Lower lobe of right lung (tissue), 2 donors: ENCODE results near the gene LAMA3. TPM values are rescaled to one million over a fixed set of nuclear protein-coding genes. Genes with fewer than 3 reads are reported as not detected.

Source experiments
- ATAC-seq, 2 donors: fragments of 200-7000 bp; cut with Tn5 transposase; one replicate each; pipeline ENCODE4 v1.9.1; 2020 to 2022; ENCODE audit warnings: mild to moderate bottlenecking in 2 of 2, moderate library complexity in 2 of 2
- DNase-seq: peaks from one replicate; pipeline ENCODE4 v3.0.0-alpha.2; 2020
- H3K27ac ChIP-seq: fragments of 200-600 bp; one replicate; pipeline ENCODE4 v1.8.0; 2022
- H3K27me3 ChIP-seq: fragments of 200-600 bp; one replicate; pipeline ENCODE4 v1.8.0; 2022; ENCODE audit warnings: low read depth
- H3K36me3 ChIP-seq: fragments of 200-600 bp; one replicate; pipeline ENCODE4 v1.8.0; 2022; ENCODE audit warnings: mild to moderate bottlenecking
- H3K4me1 ChIP-seq: fragments of 200-600 bp; one replicate; pipeline ENCODE4 v1.8.0; 2022
- H3K4me3 ChIP-seq: fragments of 200-600 bp; one replicate; pipeline ENCODE4 v1.8.0; 2022; ENCODE audit warnings: mild to moderate bottlenecking
- H3K9me3 ChIP-seq: fragments of 200-600 bp; one replicate; pipeline ENCODE4 v1.8.0; 2022
- CTCF ChIP-seq: fragments of 200-600 bp; IDR thresholded peaks from one replicate; pipeline ENCODE4 v1.8.0; 2022; ENCODE audit warnings: antibody characterized with exemption, mild to moderate bottlenecking
- intact Hi-C: fragments of 100-400 bp; cut with DNase I; formaldehyde crosslinking; loops from one replicate; pipeline ENCODE4 v1.11.0; 2022
- total RNA-seq: library from RNA; stranded (reverse); fragmentation: NEBNext Ultra II Directional; extraction: Animal tissue kit (Norgen Biotek cat#: 25700); gene quantifications from one replicate; pipeline ENCODE4 v1.2.1, GENCODE V29; 2021
- donor health status: DM: no; HTN: yes; CAD: no; lungs with severe emphysema.

The LAMA3 gene
- total RNA-seq, 1 donor from 2014 or later: 89.1 TPM

GRCh38 chr18:23693846-23694245 is 4.6 kb downstream of the LAMA3 start:
- ATAC-seq (no peak), DNase-seq (no peak)
- Histone ChIP-seq H3K36me3 (no peaks in the 10 kb centered on the region), H3K4me1 (peaks cover 14% of the 10 kb centered on the region), H3K9me3 (no peaks in the 10 kb centered on the region), H3K4me3 (no peak overlapping the region), H3K27ac (no peak overlapping the region), H3K27me3 (peaks cover 22% of the 10 kb centered on the region)
- TF ChIP-seq CTCF: no peak
- intact Hi-C loops: no loop called here

- intact Hi-C loops: no loop called here
- Histone ChIP-seq H3K4me3 (no peak overlapping the region), H3K4me1 (peaks cover 7% of the 10 kb centered on the region), H3K9me3 (no peaks in the 10 kb centered on the region), H3K27me3 (peaks cover 12% of the 10 kb centered on the region), H3K27ac (no peak overlapping the region), H3K36me3 (no peaks in the 10 kb centered on the region)
- no peak for ATAC-seq
- DNase-seq: no peak
- TF ChIP-seq CTCF: no peak
Observed at GRCh38 chr18:23694637-23695430, 5.6 kb downstream of the LAMA3 start.

DNA sequence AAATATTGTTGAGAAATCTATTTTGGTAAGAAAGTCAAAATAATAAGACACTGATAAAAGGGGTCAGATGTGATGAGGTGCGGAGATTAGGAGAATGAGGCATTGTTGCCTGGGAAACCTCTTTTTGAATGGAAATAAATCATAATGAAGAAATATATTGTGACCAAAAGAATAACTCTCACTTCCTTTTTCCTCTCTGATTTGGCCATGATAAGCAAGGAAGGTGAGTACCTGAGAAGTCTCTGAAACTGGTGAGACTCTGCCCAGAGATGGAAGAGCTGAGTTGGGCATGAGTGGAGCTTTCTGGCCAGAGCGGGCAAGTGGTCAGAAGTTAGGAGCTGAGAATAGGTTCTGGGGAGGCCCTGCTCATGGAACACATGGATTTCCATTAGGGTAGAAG is 11.8 kb downstream of the LAMA3 start:
- intact Hi-C loops: no loop called here

GRCh38 chr18:23701544-23702064 is 12.4 kb downstream of the LAMA3 start:
- Histone ChIP-seq H3K4me3 (no peak overlapping the region), H3K36me3 (no peaks in the 10 kb centered on the region), H3K27ac (no peak overlapping the region), H3K4me1 (no peaks in the 10 kb centered on the region), H3K9me3 (no peaks in the 10 kb centered on the region), H3K27me3 (no peaks in the 10 kb centered on the region)
- intact Hi-C loops: no loop called here
- ATAC-seq (no peak), DNase-seq (no peak)
- no peak for TF ChIP-seq CTCF

More for the DNA sequence above, 11.8 kb downstream of the LAMA3 start:
- ATAC-seq (no peak), DNase-seq (no peak)
- Histone ChIP-seq H3K27ac (no peak overlapping the region), H3K36me3 (no peaks in the 10 kb centered on the region), H3K27me3 (no peaks in the 10 kb centered on the region), H3K9me3 (no peaks in the 10 kb centered on the region), H3K4me1 (no peaks in the 10 kb centered on the region), H3K4me3 (no peak overlapping the region)
- TF ChIP-seq CTCF: no peak

GRCh38 chr18:23702606-23703005 is 13.4 kb downstream of the LAMA3 start:
- intact Hi-C loops: no loop called here

More at GRCh38 chr18:23702606-23703005, 13.4 kb downstream of the LAMA3 start:
- ATAC-seq: no peak
- Histone ChIP-seq H3K36me3 (no peaks in the 10 kb centered on the region), H3K4me1 (no peaks in the 10 kb centered on the region), H3K27ac (no peak overlapping the region), H3K27me3 (no peaks in the 10 kb centered on the region), H3K9me3 (peaks cover 9% of the 10 kb centered on the region), H3K4me3 (no peak overlapping the region)
- DNase-seq: no peak
- TF ChIP-seq CTCF: no peak
